Astrocyte of the cerebellum (primary cell): Measurements from ENCODE around the gene CDH22.

Experiments
- DNase-seq: peaks from one replicate; pipeline ENCODE4 v3.0.0-alpha.2; 2011; ENCODE audit warnings: low read depth
- H3K4me3 ChIP-seq: 2 replicates; pipeline ENCODE4 v1.5.1; 2011; ENCODE audit warnings: mild to moderate bottlenecking, low read depth, low read length, moderate library complexity
- CTCF ChIP-seq: IDR thresholded peaks from 2 replicates; pipeline ENCODE4 v1.5.1; 2012; ENCODE audit warnings: low read length, low read depth, moderate library complexity, mild to moderate bottlenecking; ENCODE audit errors: missing control alignments
- in situ Hi-C: cut with HindIII; loops from 2 replicates; pipeline ENCODE4 v1.10.0; 2017; ENCODE audit warnings: low sequenced_read_pairs

CDH22 gene

GRCh38 chr20:46144432-46145025, 163.8 kb downstream of the CDH22 start:
- in situ Hi-C loops: no loop called here
- no peak for DNase-seq
- no peak for TF ChIP-seq CTCF
- H3K4me3 ChIP-seq: no peak overlapping the region

DNA sequence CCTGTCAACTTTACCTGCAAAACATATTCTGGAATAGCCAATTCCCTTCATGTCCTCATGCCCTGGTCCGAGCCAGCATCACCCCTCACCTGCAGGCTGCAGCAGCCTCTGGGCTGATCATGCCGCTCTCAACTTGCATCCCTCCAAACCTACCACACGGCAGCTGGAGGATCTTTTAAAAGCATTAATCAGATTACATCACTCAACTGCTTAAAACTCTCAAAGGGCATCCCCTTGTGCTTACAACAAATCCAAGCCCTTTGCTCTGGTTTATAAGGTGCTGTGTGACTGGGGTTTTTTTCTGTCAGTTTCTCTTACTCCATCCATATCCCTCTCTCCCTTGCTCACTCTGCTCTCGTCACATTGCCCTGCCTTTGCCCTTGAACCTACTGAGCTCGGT, 166.2 kb downstream of the CDH22 start:
- in situ Hi-C loops: no loop called here

GRCh38 chr20:46139908-46140482, 168.3 kb downstream of the CDH22 start:
- no peak for TF ChIP-seq CTCF
- no peak overlapping the region for H3K4me3 ChIP-seq
- in situ Hi-C loops: no loop called here
- DNase-seq: no peak

More for the DNA sequence above, 166.2 kb downstream of the CDH22 start:
- no peak for DNase-seq
- TF ChIP-seq CTCF: no peak
- no peak overlapping the region for H3K4me3 ChIP-seq

- DNase-seq: no peak
- in situ Hi-C loops: no loop called here
- no peak for TF ChIP-seq CTCF
- H3K4me3 ChIP-seq: no peak overlapping the region
Measured at GRCh38 chr20:46139266-46139889, 168.9 kb downstream of the CDH22 start.

DNA sequence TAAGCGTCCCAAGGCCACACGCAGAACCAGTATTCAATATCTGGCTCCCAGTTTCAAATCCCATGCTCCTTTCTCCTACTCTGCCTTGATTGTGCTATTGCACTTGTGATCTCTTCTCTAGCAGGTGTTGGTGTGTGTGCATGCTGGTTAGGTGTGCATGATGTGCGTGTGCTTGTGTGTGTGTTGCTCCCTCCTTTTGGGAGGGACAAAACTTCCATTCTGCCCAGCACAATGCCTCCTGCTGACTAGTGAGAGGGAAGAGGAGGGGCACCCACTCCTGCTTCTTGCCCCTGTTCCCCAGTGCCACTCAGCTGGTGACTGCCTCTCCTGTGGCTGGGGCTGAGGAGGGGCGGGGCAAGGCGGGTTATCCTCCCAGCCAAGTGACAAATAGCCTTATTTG, 170.5 kb downstream of the CDH22 start:
- in situ Hi-C loops: no loop called here
- no peak for TF ChIP-seq CTCF
- no peak for DNase-seq
- no peak overlapping the region for H3K4me3 ChIP-seq

DNA sequence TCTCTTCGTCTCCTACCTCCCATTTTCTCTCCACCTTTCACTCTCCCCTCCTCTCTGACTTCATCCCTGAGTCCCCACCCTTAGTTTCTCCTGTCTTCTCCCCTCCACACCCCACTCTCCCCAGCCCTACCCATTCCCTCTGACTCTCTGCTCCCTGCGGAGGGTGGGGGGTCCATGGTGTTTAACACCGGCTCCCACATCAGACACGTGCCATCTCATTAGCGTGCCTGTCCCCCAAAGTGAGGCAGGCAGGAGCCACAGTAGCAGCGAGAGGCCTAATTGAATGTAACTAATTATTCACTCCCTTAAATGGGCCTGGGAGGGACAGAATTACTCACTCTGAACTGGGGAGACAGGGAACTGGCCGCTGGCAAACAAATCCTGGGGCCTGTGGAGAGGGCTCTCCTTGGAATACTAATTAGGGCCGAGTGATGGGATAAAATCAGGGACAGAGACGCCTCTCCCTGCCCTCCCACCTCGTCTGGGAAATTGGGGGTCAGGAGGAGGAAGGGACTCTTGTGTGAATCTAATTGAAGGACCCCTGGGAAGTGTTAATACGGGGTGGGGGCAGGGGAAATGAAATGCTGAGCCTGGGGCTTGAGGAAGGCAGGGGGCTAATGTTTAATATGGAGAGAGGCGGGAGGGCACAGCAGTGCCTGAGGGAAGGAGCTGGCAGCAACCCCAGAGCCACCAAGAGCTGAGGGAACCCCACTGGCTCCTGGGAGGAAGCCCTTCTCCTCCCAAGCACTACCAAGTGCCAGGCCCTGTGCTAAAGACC, 172.3 kb downstream of the CDH22 start:
- in situ Hi-C loops: no loop called here
- DNase-seq: no peak
- no peak overlapping the region for H3K4me3 ChIP-seq
- TF ChIP-seq CTCF: no peak
